Effector memory CD4-positive, alpha-beta T cell (primary cell): ENCODE measurements around the gene ALG1.
"Not testable (repeated sequence)": the region's sequence is repeated elsewhere in the genome, so short reads cannot be mapped to it uniquely, and the experiment has no call there.

Source experiments
- DNase-seq, 3 donors: peaks; one replicate each; pipeline ENCODE4 v3.0.0-alpha.2; 2020
- H3K27ac ChIP-seq: 2 replicates; pipeline ENCODE4 v1.7.0; 2013; ENCODE audit warnings: mild to moderate bottlenecking, low read length, moderate library complexity; ENCODE audit not compliant: insufficient read depth, poor library complexity, severe bottlenecking
- H3K27me3 ChIP-seq: replicated peaks from 2 replicates; pipeline ENCODE4 v1.7.0; 2013; ENCODE audit warnings: mild to moderate bottlenecking, low read length; ENCODE audit not compliant: insufficient read depth, control insufficient read depth, poor library complexity, severe bottlenecking
- H3K36me3 ChIP-seq: 2 replicates; pipeline ENCODE4 v1.7.0; 2013; ENCODE audit warnings: mild to moderate bottlenecking, low read length, moderate library complexity; ENCODE audit not compliant: control insufficient read depth, insufficient read depth
- H3K4me1 ChIP-seq: 2 replicates; pipeline ENCODE4 v1.7.0; 2013; ENCODE audit warnings: low read length, mild to moderate bottlenecking; ENCODE audit not compliant: control insufficient read depth, insufficient read depth, poor library complexity, severe bottlenecking
- H3K4me3 ChIP-seq: 2 replicates; pipeline ENCODE4 v1.7.0; 2013; ENCODE audit warnings: low read length, low read depth, mild to moderate bottlenecking; ENCODE audit not compliant: insufficient read depth, poor library complexity, severe bottlenecking
- H3K9me3 ChIP-seq: 2 replicates; pipeline ENCODE4 v1.7.0; 2013; ENCODE audit warnings: mild to moderate bottlenecking, low read length, moderate library complexity; ENCODE audit not compliant: control insufficient read depth

ALG1 gene

DNA sequence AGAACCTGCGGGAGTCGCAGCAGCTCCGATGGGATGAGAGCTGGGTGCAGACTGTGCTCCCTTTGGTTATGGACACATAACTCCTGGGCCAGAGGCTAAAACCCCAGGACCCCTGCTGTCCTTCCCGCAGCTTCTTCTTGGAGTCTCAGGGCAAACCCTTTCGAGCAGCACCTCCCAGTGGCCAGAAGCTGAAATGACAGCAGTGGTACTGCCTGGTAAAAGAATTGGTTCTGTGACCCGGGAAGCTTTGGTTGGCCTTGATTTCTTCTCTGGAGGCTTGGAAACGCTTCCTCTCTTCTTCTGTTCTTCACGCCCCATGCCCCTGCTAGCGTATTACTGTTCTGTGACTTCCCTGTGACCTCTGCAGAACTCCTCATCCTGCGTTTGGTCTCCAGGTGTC is 13.2 kb downstream of the ALG1 start:
- peak in 2 of 3 donors; percentile 22 for DNase-seq
- not testable (repeated sequence) for H3K27me3 ChIP-seq, H3K36me3 ChIP-seq, H3K9me3 ChIP-seq, H3K4me1 ChIP-seq, H3K4me3 ChIP-seq, H3K27ac ChIP-seq

DNA sequence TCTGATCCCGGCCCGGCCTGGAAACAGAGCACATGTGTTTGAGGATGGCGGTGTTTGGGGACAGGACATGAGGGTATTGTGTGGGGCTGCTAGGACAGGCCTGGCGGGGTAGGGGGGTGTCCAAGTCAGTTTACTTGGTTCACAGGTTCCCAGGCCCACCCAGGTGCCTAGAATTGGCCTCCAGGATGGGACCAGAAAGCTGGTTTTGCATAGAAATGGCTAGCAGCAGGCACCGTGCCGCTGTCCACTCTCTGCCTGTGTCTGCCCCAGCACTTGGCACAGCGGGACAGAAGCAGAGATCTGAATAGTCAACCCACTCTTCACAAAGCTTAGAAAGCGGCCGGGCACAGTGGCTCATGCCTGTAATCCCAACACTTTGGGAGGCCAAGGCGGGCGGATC is 14.1 kb downstream of the ALG1 start:
- not testable (repeated sequence) for H3K36me3 ChIP-seq, H3K27me3 ChIP-seq, H3K4me1 ChIP-seq, H3K27ac ChIP-seq, H3K4me3 ChIP-seq, DNase-seq, H3K9me3 ChIP-seq

DNA sequence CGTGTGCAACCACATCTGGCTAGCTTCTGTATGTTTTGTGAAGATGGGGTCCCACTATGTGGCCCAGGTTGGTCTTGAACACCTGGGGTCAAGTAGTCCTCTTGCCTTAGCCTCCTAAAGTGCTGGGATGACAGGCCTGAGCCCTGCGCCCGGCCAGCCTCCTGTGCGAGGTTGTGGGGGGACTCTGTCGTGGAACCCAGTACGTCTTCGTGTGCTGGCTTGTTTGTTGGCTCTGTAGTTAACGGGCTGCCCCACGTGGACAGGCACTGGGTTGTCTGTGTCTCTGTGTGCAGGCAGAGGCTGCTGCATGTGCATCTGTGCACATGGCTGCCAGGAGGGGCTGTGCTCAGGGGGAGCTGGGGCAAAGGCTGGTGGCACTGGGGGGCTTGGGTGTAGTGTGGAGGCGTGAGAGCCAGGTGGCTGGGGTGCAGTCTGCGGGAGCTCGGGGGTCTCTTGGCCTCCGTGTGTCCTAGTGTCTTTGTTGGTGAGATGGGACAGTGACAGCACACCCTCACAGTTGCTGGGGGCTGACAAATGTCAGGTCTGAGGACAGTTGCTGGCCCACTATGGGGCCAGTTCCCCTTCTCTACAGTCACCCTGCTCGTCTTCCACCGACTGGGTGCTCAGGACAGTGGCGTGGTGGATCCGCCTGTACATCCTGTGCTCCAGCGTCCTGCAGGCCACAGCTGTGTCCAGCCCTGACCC is 16.6 kb downstream of the ALG1 start:
- not testable (repeated sequence) for H3K9me3 ChIP-seq, H3K36me3 ChIP-seq, H3K4me3 ChIP-seq, H3K27me3 ChIP-seq, H3K4me1 ChIP-seq, DNase-seq, H3K27ac ChIP-seq

DNA sequence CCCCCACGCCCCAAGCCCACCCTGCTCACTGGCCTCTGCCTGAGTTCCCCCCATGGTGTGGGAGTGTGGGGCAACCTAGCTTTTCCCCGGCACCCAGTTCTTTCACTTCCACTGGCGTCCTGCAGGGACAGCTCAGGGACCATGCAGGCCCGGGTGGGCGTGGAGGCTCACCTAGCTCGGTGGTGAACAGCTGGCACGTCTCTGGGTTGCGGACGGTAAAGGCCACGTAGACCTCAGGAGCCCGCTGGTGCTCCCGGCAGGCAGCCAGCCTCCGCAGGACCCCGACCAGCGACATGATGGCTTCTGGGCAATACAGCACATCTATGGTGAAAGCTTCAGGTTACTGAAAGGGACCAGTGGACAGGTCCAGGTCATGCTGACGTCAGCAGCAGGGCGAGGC is 17.3 kb downstream of the ALG1 start:
- DNase-seq, H3K9me3 ChIP-seq, H3K27ac ChIP-seq, H3K4me1 ChIP-seq, H3K4me3 ChIP-seq, H3K27me3 ChIP-seq, H3K36me3 ChIP-seq: not testable (repeated sequence)

DNA sequence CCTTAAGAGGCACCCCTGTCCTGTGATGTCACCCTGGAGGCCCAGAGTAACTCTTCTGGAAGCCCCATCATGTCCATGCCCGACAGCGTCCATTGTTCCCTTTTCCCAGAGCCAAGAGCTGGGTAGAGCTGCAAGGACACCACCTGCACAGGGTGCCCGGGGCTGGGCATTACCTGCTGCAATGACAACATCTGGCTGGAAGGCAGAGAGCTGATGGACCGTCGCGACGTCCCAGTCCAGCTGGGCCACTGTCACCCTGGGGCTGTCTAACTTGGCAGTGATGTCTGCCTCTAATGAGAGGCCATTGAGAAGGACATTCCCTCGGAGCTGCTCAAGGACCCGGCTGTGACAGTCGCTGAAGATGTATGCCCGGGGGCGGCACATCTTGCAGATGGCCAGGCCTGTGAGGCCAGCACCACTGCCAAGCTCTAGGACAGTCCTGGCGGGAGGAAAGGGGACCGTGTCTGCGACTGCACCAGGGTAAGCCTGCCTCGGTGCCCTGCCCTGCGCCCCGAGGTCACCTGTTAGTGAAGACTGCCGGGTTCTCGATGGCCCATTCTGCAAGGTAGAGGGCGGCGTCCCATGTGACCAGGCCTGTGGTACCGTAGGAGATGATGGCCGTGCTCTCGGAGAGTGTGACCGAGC is 18.4 kb downstream of the ALG1 start:
- not testable (repeated sequence) for H3K4me3 ChIP-seq, H3K27me3 ChIP-seq, H3K36me3 ChIP-seq, H3K4me1 ChIP-seq, H3K27ac ChIP-seq, DNase-seq, H3K9me3 ChIP-seq

DNA sequence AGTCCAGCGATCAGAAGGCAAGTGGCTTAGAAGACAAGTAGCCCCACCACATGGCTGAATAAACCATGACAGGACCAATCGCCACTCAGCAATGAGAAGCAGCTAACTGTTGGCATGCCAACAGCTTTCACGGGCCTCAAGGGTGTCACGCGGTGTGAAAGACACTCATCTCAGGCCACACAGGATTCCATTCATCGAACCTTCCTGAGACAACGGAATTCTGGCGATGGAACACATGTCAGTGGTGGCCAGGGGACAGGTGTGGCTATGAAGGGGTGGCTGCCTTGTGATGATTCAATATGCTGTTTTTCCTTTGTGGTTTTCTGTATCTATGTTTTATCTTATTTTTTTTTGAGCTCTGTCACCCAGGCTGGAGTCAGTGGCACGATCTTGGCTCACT is 18.9 kb downstream of the ALG1 start:
- DNase-seq, H3K27ac ChIP-seq, H3K4me1 ChIP-seq, H3K27me3 ChIP-seq, H3K36me3 ChIP-seq, H3K9me3 ChIP-seq, H3K4me3 ChIP-seq: not testable (repeated sequence)

DNA sequence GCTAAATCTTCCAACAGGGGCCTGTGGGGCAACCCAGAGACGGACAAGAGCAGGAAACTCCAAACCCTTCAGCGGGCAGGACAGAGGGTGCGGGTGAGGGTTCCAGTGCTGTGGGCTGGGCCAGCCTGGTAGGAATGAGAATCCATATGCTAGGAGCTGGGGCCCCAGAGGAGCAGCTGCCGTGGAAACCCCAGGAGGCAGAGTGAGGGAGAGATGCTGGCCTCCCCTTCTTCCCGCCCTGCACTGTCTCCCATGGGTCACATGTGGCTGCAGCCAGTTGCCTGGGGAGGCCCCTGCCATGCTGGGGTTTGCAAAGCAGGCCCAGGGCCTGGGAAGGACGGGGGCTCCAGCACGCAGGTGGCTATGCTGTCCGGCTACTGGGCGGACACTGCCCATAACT is 21.4 kb downstream of the ALG1 start:
- H3K27ac ChIP-seq, H3K9me3 ChIP-seq, DNase-seq, H3K27me3 ChIP-seq, H3K4me1 ChIP-seq, H3K4me3 ChIP-seq, H3K36me3 ChIP-seq: not testable (repeated sequence)

DNA sequence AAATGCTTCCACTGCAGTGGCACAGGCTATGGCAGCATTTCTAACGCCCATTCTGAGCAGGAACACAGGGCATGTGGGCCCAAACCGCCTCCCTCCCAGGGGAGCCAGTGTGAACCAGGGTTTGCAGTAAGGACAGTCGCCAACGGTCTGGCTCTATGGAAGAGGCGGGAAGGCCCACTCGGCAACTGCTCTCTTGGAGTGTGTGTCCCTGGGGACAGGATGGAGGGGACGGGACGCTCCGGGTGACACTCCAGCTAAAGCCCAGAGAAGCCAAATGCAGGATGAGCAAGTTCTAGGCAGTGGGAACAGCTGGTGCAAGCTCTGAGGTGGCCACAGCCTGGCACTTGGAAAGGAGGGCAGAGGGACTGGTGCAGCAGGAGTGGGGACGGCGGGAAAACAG is 22.1 kb downstream of the ALG1 start:
- H3K4me1 ChIP-seq, H3K36me3 ChIP-seq, H3K27ac ChIP-seq, H3K4me3 ChIP-seq, H3K9me3 ChIP-seq, H3K27me3 ChIP-seq, DNase-seq: not testable (repeated sequence)

DNA sequence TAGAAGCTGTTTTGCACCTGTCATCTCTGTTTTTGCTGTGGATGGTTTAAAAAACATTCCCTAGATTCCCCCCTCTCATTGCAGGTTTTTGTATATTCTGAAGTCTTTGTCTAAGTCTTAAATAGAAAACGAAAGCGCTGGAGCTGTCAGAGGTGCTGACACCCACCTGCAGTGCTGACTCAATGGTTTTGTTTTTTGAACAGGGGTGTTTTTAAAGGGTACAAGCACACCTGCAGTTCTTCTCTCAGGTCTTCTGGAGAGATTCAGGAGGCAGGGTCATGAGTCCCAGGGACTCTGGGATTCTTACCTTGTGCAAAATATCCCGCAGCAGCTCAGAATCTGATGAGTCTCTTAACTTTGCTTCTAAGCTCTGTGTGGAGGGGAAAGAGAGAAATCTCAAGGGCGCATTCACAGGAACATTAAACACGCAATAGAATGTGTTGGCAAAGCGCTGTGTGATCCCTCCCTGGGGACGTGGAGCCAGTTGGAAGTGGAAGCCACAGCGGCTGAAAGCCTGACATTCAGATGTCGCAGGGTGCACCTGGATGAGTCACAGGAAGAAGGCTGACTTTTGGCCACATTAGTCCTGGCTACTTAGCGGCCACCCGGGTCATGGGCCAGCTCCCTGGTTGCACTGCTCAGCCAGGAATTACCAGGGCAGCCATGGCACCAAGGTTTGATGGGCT is 23.6 kb downstream of the ALG1 start:
- not testable (repeated sequence) for H3K27ac ChIP-seq, H3K4me3 ChIP-seq, DNase-seq, H3K27me3 ChIP-seq, H3K9me3 ChIP-seq, H3K4me1 ChIP-seq, H3K36me3 ChIP-seq

DNA sequence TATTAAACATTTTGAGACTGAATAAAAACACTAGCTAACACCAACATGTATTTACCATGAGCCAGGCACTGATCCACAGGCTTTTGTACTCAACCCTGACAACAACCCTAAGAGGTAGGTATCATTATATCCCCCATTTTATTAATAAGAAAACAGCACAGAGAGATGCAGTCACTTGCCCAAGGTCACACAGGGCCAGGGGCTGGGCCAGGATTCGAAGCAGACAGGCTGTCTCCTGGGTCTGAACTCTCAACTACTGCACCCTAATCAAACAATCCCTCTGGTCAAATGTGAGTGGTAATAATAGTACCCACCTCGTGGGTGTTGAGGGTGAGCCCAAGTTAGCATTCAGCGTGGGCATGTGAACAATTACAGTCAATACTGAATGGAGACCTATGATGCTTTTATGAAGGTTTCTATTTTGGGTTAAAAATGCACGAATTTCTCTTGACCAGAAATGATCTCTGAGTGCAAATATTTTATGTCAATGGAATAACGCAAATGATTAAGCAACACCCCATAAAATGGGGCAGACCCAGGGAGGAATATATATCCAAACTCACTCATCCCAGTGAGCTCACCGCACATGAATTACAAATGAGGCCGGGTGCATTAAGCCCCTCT is 24.9 kb downstream of the ALG1 start:
- H3K9me3 ChIP-seq, H3K27me3 ChIP-seq, DNase-seq, H3K4me3 ChIP-seq, H3K4me1 ChIP-seq, H3K36me3 ChIP-seq: not testable (repeated sequence)
- peak overlapping the region; percentile 74 for H3K27ac ChIP-seq
